T-helper 22 cell (primary cell): ENCODE measurements around the gene DNPH1.

Source experiments
- DNase-seq: peaks from one replicate; pipeline ENCODE4 v3.0.0-alpha.2; 2020; ENCODE audit warnings: low read depth

The DNPH1 gene

GRCh38 chr6:43243664-43244321 lies 14.5 kb upstream of the DNPH1 start:
- no peak for DNase-seq

DNA sequence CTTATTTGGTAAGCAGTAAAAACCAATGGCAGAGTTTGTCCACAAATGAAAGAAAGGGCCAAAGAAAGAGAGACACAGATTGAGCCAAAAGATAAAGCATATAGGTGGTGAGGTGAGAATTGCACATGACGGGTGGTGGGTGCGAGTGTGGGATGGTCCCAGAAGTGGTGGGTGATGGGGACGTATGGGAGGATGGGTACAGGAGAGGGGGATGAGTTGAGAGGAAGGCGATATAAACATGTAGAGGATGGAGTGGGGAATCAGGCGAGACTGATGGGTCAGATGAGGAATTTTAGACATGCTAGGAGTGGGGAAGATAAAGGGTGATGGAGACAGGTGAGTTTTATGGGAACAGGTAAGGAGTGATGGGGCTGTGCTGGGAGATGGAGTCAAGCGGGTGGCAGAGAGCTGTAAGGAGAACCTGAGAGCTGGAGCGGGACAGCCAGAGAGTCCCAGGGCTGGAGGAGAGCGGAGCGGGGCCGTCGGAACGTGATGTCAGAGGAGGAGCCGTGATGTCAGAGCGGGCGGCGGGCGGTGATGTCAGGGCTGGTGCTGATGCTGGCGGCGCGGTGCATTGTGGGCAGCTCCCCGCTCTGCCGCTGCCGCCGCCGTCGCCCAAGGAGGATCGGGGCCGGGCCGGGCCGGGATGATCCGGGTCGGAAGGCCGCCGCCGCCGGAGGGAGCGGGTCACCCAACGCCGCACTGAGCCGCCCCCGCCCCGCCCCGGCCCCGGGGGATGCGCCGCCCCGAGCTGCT lies 13.8 kb upstream of the DNPH1 start, which contains the start of gene TTBK1:
TSS of gene TTBK1 (plus strand) at position 574 of the 756 bp plus-strand sequence. CDS start 3,180 bp downstream, outside the sequence.
- peak; percentile 18 for DNase-seq

GRCh38 chr6:43241446-43241845 lies 12.2 kb upstream of the DNPH1 start:
- DNase-seq, result no peak

DNA sequence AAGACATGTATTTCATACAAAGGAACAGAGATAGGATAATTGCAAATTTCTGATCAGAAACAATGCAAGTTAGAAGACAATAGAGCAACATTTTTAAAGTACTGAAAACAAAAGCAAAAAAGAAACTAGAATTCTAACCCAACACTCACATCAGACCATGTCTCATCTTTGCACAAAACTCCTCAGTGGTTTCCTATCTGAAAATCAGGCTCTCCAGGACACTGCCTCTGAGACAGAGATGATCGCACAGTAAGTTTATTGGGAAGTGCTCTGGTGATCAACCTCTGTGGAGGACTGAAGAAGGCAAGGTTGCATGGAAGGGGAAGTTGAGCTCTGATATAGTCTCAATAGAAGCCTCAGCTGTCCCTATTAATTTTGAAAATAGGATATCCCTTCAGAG lies 11.7 kb upstream of the DNPH1 start:
- no peak for DNase-seq

DNA sequence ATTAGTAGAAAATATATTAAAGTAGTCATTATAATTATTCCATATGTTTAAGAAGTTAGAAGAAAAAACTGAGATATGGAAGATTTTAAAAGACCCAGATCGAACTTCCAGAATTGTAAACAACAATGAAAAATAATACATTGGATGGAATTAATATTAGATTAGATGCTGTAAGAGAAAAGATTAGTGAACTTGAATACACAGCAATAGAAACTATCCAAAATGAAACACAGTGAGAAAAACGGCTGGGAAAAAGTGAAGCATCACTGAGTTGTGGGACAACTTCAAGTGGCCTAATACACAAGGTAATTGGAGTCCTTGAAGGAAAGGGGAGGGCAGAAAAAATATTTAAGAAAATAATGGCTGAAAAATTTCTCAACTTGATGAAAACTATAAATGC lies 9.8 kb upstream of the DNPH1 start:
- no peak for DNase-seq

- no peak for DNase-seq
These were observed 6.6 kb upstream of the DNPH1 start for GRCh38 chr6:43235841-43236240.

- DNase-seq, result no peak
These were observed 2.6 kb upstream of the DNPH1 start for GRCh38 chr6:43231735-43232450.

DNA sequence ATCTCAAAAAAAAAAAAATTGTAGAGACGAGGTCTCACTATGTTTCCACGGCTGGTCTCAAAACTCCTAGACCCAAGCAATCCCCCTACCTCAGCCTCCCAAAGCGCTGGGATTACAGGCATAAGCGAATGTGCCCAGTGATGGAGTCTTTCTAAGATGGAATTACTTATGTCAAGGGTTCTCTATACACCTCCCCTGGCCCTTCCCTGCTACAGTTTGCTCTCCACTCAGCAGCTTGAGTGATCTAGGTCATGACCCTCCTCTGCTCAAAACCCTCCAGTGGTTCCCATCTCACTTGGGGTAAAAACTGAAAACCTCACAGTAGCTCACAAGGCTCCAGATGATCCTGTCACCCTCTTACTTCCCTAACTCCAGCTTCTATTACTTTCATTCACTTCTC lies 1.8 kb upstream of the DNPH1 start:
- no peak for DNase-seq

GRCh38 chr6:43229803-43230620 lies 731 bp upstream of the DNPH1 start:
- DNase-seq, result no peak

DNA sequence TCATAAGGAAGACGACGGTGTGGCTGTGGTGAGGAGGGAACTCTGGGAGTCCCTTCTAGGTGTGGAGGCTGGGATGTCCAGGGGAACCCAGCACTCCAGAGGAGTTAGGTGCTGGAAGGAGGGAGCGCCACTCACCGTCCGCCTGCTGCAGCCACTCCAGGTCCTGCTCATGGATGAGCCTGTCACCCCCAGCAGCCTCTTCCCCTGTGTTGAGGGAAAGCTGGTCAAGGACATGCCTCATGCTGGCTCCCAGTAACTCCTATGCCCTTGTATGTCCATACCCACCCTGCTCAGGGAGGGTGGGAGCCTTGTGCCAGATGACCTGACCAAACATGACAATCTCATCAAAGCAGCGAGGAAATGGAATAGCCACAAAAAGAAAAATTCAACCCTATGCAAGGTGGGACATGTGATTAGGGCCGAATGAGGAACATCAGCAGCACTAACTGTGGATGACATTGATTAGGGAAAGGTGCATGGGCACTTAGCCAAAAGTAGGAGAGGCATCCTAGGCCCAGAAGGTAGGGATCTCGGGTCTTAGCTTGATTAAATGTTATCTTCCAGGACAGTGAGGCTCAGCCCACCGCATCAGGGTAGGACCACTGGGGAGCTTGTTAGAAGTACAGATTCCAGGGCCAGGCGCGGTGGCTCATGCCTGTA lies 3.0 kb downstream of the DNPH1 start:
- no peak for DNase-seq

DNA sequence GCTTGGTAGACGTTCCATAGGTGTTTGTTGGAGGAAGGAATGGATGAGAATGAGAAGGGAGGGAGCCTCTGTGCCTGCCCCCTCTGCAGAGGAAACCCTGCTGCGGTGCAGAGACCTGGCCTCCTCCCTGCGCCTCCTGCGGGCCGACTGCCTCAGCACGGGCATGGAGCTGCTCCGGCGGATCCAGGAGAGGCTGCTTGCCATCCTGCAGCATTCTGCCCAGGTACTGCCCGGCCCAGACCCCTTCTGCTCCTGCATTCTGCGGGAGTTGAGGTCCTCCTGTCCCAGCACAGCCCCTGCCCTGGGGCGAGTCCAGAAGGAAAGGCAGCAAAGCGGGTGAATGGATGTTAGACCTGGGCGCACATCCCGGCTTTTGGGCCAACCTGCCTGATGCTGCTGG lies 6.1 kb downstream of the DNPH1 start:
- no peak for DNase-seq

DNA sequence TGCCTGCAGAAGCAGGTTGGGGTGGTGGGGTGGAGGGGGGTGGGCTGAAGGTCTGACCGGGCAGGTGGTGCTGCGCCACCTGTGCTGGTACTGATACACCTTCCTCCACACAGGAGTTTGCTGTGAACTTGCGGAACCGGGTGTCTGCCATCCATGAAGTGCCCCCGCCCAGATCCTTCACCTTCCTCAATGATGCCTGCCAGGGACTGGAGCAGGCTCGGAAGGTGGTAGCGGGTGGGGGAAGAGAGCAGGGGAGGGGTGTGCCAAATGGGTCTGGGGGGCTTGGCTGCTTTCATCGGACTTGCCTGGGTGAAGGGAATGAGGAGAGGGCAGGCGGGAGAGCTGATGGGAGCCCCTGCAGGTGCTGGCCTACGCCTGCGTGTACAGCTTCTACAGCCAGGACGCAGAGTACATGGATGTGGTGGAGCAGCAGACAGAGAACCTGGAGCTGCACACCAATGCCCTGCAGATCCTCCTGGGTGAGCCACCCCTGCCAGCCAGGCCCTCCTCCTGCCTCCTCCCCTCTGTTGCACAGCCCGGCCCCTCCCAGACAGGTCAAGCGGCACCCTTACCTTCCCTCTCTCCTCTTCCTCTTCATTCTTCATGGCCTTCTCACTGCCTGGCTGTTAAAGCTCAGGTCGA lies 6.7 kb downstream of the DNPH1 start:
- no peak for DNase-seq

- no peak for DNase-seq
These were observed 8.0 kb downstream of the DNPH1 start for GRCh38 chr6:43221046-43221972.

- no peak for DNase-seq
These were observed 8.8 kb downstream of the DNPH1 start for GRCh38 chr6:43220439-43220951.

DNA sequence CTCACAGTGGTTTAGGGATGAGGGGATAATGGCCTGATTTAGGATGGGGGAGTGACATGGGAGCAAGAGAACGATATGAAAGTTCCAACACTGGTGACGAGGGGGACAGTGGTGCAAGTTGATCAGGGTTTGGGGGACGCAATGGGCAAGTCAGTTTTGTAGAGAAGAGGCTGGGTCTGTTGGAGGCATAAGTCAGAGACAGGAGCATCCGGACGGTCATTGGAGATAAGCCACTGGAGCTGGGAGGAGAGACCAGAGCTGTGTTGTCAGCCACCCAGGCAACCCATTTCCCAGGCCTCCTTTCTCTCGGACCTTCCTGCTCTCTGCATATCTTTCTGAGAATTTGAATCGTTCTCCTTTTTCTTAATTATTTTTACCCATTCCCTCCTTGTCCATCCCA lies 9.5 kb downstream of the DNPH1 start:
- DNase-seq, result no peak

DNA sequence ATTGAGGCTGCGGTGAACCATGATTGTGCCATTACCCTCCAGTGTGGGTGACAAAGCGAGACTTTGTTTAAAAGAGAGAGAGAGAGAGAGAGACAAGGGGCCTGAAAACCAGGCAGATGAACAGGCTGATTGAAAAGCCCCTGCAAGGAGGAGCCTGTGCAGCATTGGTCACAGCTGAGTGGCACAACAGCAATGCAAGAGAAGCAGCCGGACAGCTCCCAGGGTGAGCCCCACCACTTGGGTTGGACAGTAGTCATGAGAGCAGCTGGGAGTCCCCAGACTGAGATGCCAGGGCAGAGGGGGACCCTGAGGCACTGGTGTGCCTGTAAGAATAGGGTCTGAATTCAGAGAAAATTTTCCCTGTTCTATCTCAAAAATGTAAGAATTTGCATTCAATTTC lies 10.2 kb downstream of the DNPH1 start:
- DNase-seq, result no peak

GRCh38 chr6:43217351-43217750 lies 11.9 kb downstream of the DNPH1 start:
- DNase-seq, result no peak

GRCh38 chr6:43216200-43216599 lies 13.1 kb downstream of the DNPH1 start:
- DNase-seq, result no peak

DNA sequence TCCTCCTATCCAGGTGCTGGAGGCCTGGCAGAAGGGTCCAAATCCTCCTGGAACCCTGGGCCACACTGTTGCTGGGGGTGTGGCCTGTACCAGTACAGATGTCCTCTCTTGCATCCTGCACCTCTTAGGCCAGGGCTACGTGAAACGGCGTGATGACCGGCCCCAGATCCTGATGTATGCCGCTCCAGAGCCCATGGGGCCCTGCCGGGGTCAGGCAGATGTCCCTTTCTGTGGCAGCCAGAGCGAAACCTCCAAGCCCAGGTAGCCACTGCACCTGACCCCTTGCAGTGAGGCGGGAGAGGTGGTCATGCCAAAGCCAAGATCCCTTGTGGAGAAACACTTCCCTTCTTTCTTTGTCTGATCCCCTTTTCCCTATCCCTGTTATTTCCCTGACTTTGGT lies 14.2 kb downstream of the DNPH1 start:
- DNase-seq, result no peak

- no peak for DNase-seq
These were observed 15.8 kb downstream of the DNPH1 start for GRCh38 chr6:43213431-43213830.
